ENCODE data around the gene NUCKS1.

The NUCKS1 gene

GRCh38 chr1:205677167-205677566, 72.8 kb downstream of the NUCKS1 start:
- peaks cover 13% of the 10 kb centered on the region for H3K4me1 Mint-ChIP-seq
- H3K27ac Mint-ChIP-seq: no peak overlapping the region
- H3K36me3 Mint-ChIP-seq: no peaks in the 10 kb centered on the region
- peaks cover 5% of the 10 kb centered on the region for H3K27me3 Mint-ChIP-seq
- H3K4me3 Mint-ChIP-seq: no peak overlapping the region
- no peaks in the 10 kb centered on the region for H3K9me3 Mint-ChIP-seq

GRCh38 chr1:205676597-205676996, 73.4 kb downstream of the NUCKS1 start:
- Mint-ChIP-seq H3K27ac (no peak overlapping the region), H3K4me3 (no peak overlapping the region), H3K9me3 (no peaks in the 10 kb centered on the region), H3K27me3 (peaks cover 5% of the 10 kb centered on the region), H3K36me3 (no peaks in the 10 kb centered on the region), H3K4me1 (peaks cover 13% of the 10 kb centered on the region)

GRCh38 chr1:205676002-205676401, 74.0 kb downstream of the NUCKS1 start:
- no peaks in the 10 kb centered on the region for H3K36me3 Mint-ChIP-seq
- no peak overlapping the region for H3K27ac Mint-ChIP-seq
- peaks cover 5% of the 10 kb centered on the region for H3K27me3 Mint-ChIP-seq
- H3K9me3 Mint-ChIP-seq: no peaks in the 10 kb centered on the region
- no peak overlapping the region for H3K4me3 Mint-ChIP-seq
- H3K4me1 Mint-ChIP-seq: peaks cover 10% of the 10 kb centered on the region

- no peak overlapping the region for H3K4me3 Mint-ChIP-seq
- H3K27me3 Mint-ChIP-seq: peaks cover 5% of the 10 kb centered on the region
- H3K9me3 Mint-ChIP-seq: no peaks in the 10 kb centered on the region
- H3K27ac Mint-ChIP-seq: no peak overlapping the region
- peaks cover 5% of the 10 kb centered on the region for H3K4me1 Mint-ChIP-seq
- H3K36me3 Mint-ChIP-seq: no peaks in the 10 kb centered on the region
Measured at GRCh38 chr1:205675247-205675646, 74.7 kb downstream of the NUCKS1 start.

- Mint-ChIP-seq H3K9me3 (no peaks in the 10 kb centered on the region), H3K4me1 (no peaks in the 10 kb centered on the region), H3K27me3 (peaks cover 7% of the 10 kb centered on the region), H3K36me3 (no peaks in the 10 kb centered on the region), H3K27ac (no peak overlapping the region), H3K4me3 (no peak overlapping the region)
Measured at GRCh38 chr1:205672970-205673369, 77.0 kb downstream of the NUCKS1 start.

GRCh38 chr1:205672395-205672889, 77.5 kb downstream of the NUCKS1 start:
- Mint-ChIP-seq H3K27me3 (peaks cover 7% of the 10 kb centered on the region), H3K4me1 (no peaks in the 10 kb centered on the region), H3K36me3 (no peaks in the 10 kb centered on the region), H3K9me3 (no peaks in the 10 kb centered on the region), H3K27ac (no peak overlapping the region), H3K4me3 (no peak overlapping the region)

- H3K27ac Mint-ChIP-seq: no peak overlapping the region
- H3K4me1 Mint-ChIP-seq: no peaks in the 10 kb centered on the region
- no peak overlapping the region for H3K4me3 Mint-ChIP-seq
- H3K36me3 Mint-ChIP-seq: no peaks in the 10 kb centered on the region
- no peaks in the 10 kb centered on the region for H3K9me3 Mint-ChIP-seq
- H3K27me3 Mint-ChIP-seq: peaks cover 5% of the 10 kb centered on the region
Measured at GRCh38 chr1:205670611-205671430, 79.2 kb downstream of the NUCKS1 start.

- Mint-ChIP-seq H3K4me3 (no peak overlapping the region), H3K9me3 (no peaks in the 10 kb centered on the region), H3K36me3 (no peaks in the 10 kb centered on the region), H3K4me1 (no peaks in the 10 kb centered on the region), H3K27me3 (peaks cover 5% of the 10 kb centered on the region), H3K27ac (no peak overlapping the region)
Measured at GRCh38 chr1:205670150-205670446, 79.9 kb downstream of the NUCKS1 start.

- H3K9me3 Mint-ChIP-seq: no peaks in the 10 kb centered on the region
- no peak overlapping the region for H3K27ac Mint-ChIP-seq
- peaks cover 5% of the 10 kb centered on the region for H3K27me3 Mint-ChIP-seq
- no peak overlapping the region for H3K4me3 Mint-ChIP-seq
- H3K36me3 Mint-ChIP-seq: no peaks in the 10 kb centered on the region
- no peaks in the 10 kb centered on the region for H3K4me1 Mint-ChIP-seq
Measured at GRCh38 chr1:205669341-205670149, 80.4 kb downstream of the NUCKS1 start.

- H3K4me1 Mint-ChIP-seq: no peaks in the 10 kb centered on the region
- H3K27ac Mint-ChIP-seq: no peak overlapping the region
- no peaks in the 10 kb centered on the region for H3K9me3 Mint-ChIP-seq
- no peak overlapping the region for H3K4me3 Mint-ChIP-seq
- H3K36me3 Mint-ChIP-seq: no peaks in the 10 kb centered on the region
- H3K27me3 Mint-ChIP-seq: peaks cover 5% of the 10 kb centered on the region
Measured at GRCh38 chr1:205668951-205669340, 81.0 kb downstream of the NUCKS1 start.

GRCh38 chr1:205667909-205668643, 81.9 kb downstream of the NUCKS1 start:
- no peaks in the 10 kb centered on the region for H3K36me3 Mint-ChIP-seq
- no peak overlapping the region for H3K27ac Mint-ChIP-seq
- H3K4me1 Mint-ChIP-seq: no peaks in the 10 kb centered on the region
- H3K4me3 Mint-ChIP-seq: no peak overlapping the region
- H3K9me3 Mint-ChIP-seq: no peaks in the 10 kb centered on the region
- H3K27me3 Mint-ChIP-seq: peaks cover 3% of the 10 kb centered on the region

GRCh38 chr1:205666372-205667166, 83.4 kb downstream of the NUCKS1 start:
- no peak overlapping the region for H3K4me3 Mint-ChIP-seq
- H3K36me3 Mint-ChIP-seq: no peaks in the 10 kb centered on the region
- H3K9me3 Mint-ChIP-seq: no peaks in the 10 kb centered on the region
- H3K4me1 Mint-ChIP-seq: no peaks in the 10 kb centered on the region
- peaks cover 3% of the 10 kb centered on the region for H3K27me3 Mint-ChIP-seq
- no peak overlapping the region for H3K27ac Mint-ChIP-seq

- Mint-ChIP-seq H3K9me3 (no peaks in the 10 kb centered on the region), H3K4me1 (no peaks in the 10 kb centered on the region), H3K27ac (no peak overlapping the region), H3K4me3 (no peak overlapping the region), H3K36me3 (no peaks in the 10 kb centered on the region), H3K27me3 (peaks cover 3% of the 10 kb centered on the region)
Measured at GRCh38 chr1:205665201-205666045, 84.6 kb downstream of the NUCKS1 start.

- H3K9me3 Mint-ChIP-seq: no peaks in the 10 kb centered on the region
- no peaks in the 10 kb centered on the region for H3K36me3 Mint-ChIP-seq
- no peaks in the 10 kb centered on the region for H3K4me1 Mint-ChIP-seq
- H3K27ac Mint-ChIP-seq: no peak overlapping the region
- no peak overlapping the region for H3K4me3 Mint-ChIP-seq
- peaks cover 3% of the 10 kb centered on the region for H3K27me3 Mint-ChIP-seq
Measured at GRCh38 chr1:205664399-205665017, 85.5 kb downstream of the NUCKS1 start.
